Measurements from ENCODE around the gene NTSR1. TPM values are rescaled to one million over a fixed set of nuclear protein-coding genes. Genes with fewer than 3 reads are reported as not detected.

The NTSR1 gene
- total RNA-seq, 1 experiment from 2014 or later = 0.16 TPM

GRCh38 chr20:62700261-62700930 is 8.2 kb upstream of the NTSR1 start:
- Histone ChIP-seq H3K36me3 (ENCODE audit: control insufficient read depth, insufficient read depth, low read length) (no peaks in the 10 kb centered on the region), H3K4me3 (ENCODE audit: low read depth, low read length) (no peak overlapping the region), H3K4me1 (0 out of 2 replicates have a peak, but pooled peaks cover 7% of the 10 kb centered on the region), H3K27me3 (replicated peaks; ENCODE audit: control insufficient read depth, insufficient read depth, low read length) (peaks cover 10% of the 10 kb centered on the region), H3K9me3 (no peaks in the 10 kb centered on the region)
- no peak for TF ChIP-seq CTCF (IDR thresholded peaks at IDR 0.05; ENCODE audit: insufficient read depth in 1 of 2, low read depth in 1 of 2, low read length in 1 of 2, severe bottlenecking in 1 of 2, unreplicated experiment in 1 of 2)
- Mint-ChIP-seq H3K4me3 (ENCODE audit: unreplicated experiment) (no peak overlapping the region), H3K27me3 (ENCODE audit: insufficient read depth, unreplicated experiment) (peaks cover 35% of the 10 kb centered on the region), H3K27ac (ENCODE audit: unreplicated experiment) (no peak overlapping the region), H3K9me3 (ENCODE audit: unreplicated experiment) (no peaks in the 10 kb centered on the region), H3K36me3 (ENCODE audit: insufficient read depth, unreplicated experiment) (no peaks in the 10 kb centered on the region), H3K4me1 (ENCODE audit: low read depth, unreplicated experiment) (no peaks in the 10 kb centered on the region)
- POLR2A ChIA-PET = interaction anchor here (0.6 kb wide), 1 partner anchor 14 kb away, joined by 3 read pairs; no protein-coding TSS in a partner anchor
- intact Hi-C loops (cut with micrococcal nuclease; ENCODE audit: unreplicated experiment) = no loop called here
- no TSS peak for BruUV-seq (replicated peaks)
- CTCF ChIA-PET = interaction anchor here (0.7 kb wide), 1 partner anchor 23 kb away, joined by 3 read pairs; no protein-coding TSS in a partner anchor
- no peak for DNase-seq

- Mint-ChIP-seq H3K9me3 (ENCODE audit: unreplicated experiment) (no peaks in the 10 kb centered on the region), H3K4me1 (ENCODE audit: low read depth, unreplicated experiment) (no peaks in the 10 kb centered on the region), H3K4me3 (ENCODE audit: unreplicated experiment) (no peak overlapping the region), H3K36me3 (ENCODE audit: insufficient read depth, unreplicated experiment) (no peaks in the 10 kb centered on the region), H3K27me3 (ENCODE audit: insufficient read depth, unreplicated experiment) (peaks cover 28% of the 10 kb centered on the region), H3K27ac (ENCODE audit: unreplicated experiment) (no peak overlapping the region)
- TF ChIP-seq CTCF (IDR thresholded peaks at IDR 0.05; ENCODE audit: insufficient read depth in 1 of 2, low read depth in 1 of 2, low read length in 1 of 2, severe bottlenecking in 1 of 2, unreplicated experiment in 1 of 2) = no peak
- no peaks in the 10 kb centered on the region for H3K9me3 ChIP-seq
- peaks cover 10% of the 10 kb centered on the region for H3K27me3 ChIP-seq (replicated peaks; ENCODE audit: control insufficient read depth, insufficient read depth, low read length)
- DNase-seq = no peak
- ChIA-PET CTCF (no interaction called here), POLR2A (interaction anchor here (0.6 kb wide), 1 partner anchor 59 kb away, joined by 3 read pairs; no protein-coding TSS in a partner anchor)
- BruUV-seq (replicated peaks) = no TSS peak
- intact Hi-C loops (cut with micrococcal nuclease; ENCODE audit: unreplicated experiment) = no loop called here
- H3K4me3 ChIP-seq (ENCODE audit: low read depth, low read length) = no peak overlapping the region
- no peaks in the 10 kb centered on the region for H3K36me3 ChIP-seq (ENCODE audit: control insufficient read depth, insufficient read depth, low read length)
- H3K4me1 ChIP-seq = 0 out of 2 replicates have a peak, but pooled peaks cover 7% of the 10 kb centered on the region
These were observed 7.2 kb upstream of the NTSR1 start for GRCh38 chr20:62701161-62702012.

GRCh38 chr20:62702013-62702300 is 6.7 kb upstream of the NTSR1 start:
- CTCF ChIA-PET = no interaction called here
- Histone ChIP-seq H3K9me3 (no peaks in the 10 kb centered on the region), H3K27me3 (replicated peaks; ENCODE audit: control insufficient read depth, insufficient read depth, low read length) (peaks cover 10% of the 10 kb centered on the region), H3K36me3 (ENCODE audit: control insufficient read depth, insufficient read depth, low read length) (no peaks in the 10 kb centered on the region), H3K4me3 (ENCODE audit: low read depth, low read length) (no peak overlapping the region), H3K4me1 (0 out of 2 replicates have a peak, but pooled peaks cover 7% of the 10 kb centered on the region)
- DNase-seq = no peak
- no peak for TF ChIP-seq CTCF (IDR thresholded peaks at IDR 0.05; ENCODE audit: insufficient read depth in 1 of 2, low read depth in 1 of 2, low read length in 1 of 2, severe bottlenecking in 1 of 2, unreplicated experiment in 1 of 2)
- no peak overlapping the region for H3K4me3 Mint-ChIP-seq (ENCODE audit: unreplicated experiment)
- H3K4me1 Mint-ChIP-seq (ENCODE audit: low read depth, unreplicated experiment) = no peaks in the 10 kb centered on the region
- POLR2A ChIA-PET = interaction anchor here (0.6 kb wide), 1 partner anchor 58 kb away, joined by 3 read pairs; no protein-coding TSS in a partner anchor
- no peaks in the 10 kb centered on the region for H3K36me3 Mint-ChIP-seq (ENCODE audit: insufficient read depth, unreplicated experiment)
- H3K9me3 Mint-ChIP-seq (ENCODE audit: unreplicated experiment) = no peaks in the 10 kb centered on the region
- BruUV-seq (replicated peaks) = no TSS peak
- no peak overlapping the region for H3K27ac Mint-ChIP-seq (ENCODE audit: unreplicated experiment)
- intact Hi-C loops (cut with micrococcal nuclease; ENCODE audit: unreplicated experiment) = no loop called here
- H3K27me3 Mint-ChIP-seq (ENCODE audit: insufficient read depth, unreplicated experiment) = peaks cover 30% of the 10 kb centered on the region
